Uterus (tissue), 4 donors: ENCODE results near the gene TLE4. TPM values are rescaled to one million over a fixed set of nuclear protein-coding genes. Genes with fewer than 3 reads are reported as not detected.

Experiments
- DNase-seq, 2 donors: peaks; one replicate each; pipeline ENCODE4 v3.0.0-alpha.2; 2019 to 2020
- H3K27ac ChIP-seq, 2 donors: fragments of 200-600 bp; sonication (generic); 1 replicate in 1 of 2; 2 replicates in 1 of 2; pipeline ENCODE4 v1.5.1; 2016 to 2018
- H3K27me3 ChIP-seq, 2 donors: fragments of 200-600 bp; sonication (generic); one replicate each; pipeline ENCODE4 v1.5.1; 2018 to 2019; ENCODE audit warnings: control low read depth in 1 of 2
- H3K36me3 ChIP-seq, 2 donors: fragments of 200-600 bp; sonication (generic); one replicate each; pipeline ENCODE4 v1.5.1; 2019; ENCODE audit warnings: control low read depth in 1 of 2
- H3K4me1 ChIP-seq, 2 donors: fragments of 200-600 bp; sonication (generic); one replicate each; pipeline ENCODE4 v1.5.1; 2018 to 2019; ENCODE audit warnings: control low read depth in 1 of 2
- H3K4me3 ChIP-seq, 2 donors: fragments of 200-600 bp; sonication (generic); 1 replicate in 1 of 2; 2 replicates in 1 of 2; pipeline ENCODE4 v1.5.1; 2018 to 2019; ENCODE audit warnings: mild to moderate bottlenecking in 1 of 2
- H3K9me3 ChIP-seq, 2 donors: fragments of 200-600 bp; sonication (generic); one replicate each; pipeline ENCODE4 v1.5.1; 2019; ENCODE audit warnings: control low read depth in 1 of 2
- POLR2A ChIP-seq, 2 donors: fragments of 450-650 bp; IDR thresholded peaks; one replicate each; pipeline ENCODE4 v1.6.1; 2016; ENCODE audit warnings: antibody characterized with exemption in 2 of 2, mild to moderate bottlenecking in 1 of 2, moderate library complexity in 1 of 2
- intact Hi-C: fragments of 100-400 bp; cut with DNase I; formaldehyde crosslinking; loops from one replicate; pipeline ENCODE4 v1.15.1; 2023; ENCODE audit warnings: low total_unique reads
- total RNA-seq, 4 donors: library from RNA; depleted of rRNA in 3 of 4; stranded (reverse); fragments of >200 nt in 3 of 4; gene quantifications; one replicate each; pipeline versions ENCODE4 v1.1.0 to v1.2.4, GENCODE V29; 2014 to 2023
- TF ChIP-seq, protein P1 (sequence below), 4 experiments: fragments of 200-600 bp in 2 of 4; fragments of 450-650 bp in 2 of 4; sonication (generic) in 2 of 4; IDR thresholded peaks; one replicate each; pipeline ENCODE4 v1.5.1; 2016 to 2019; ENCODE audit warnings: antibody characterized with exemption in 4 of 4, mild to moderate bottlenecking in 2 of 4, moderate library complexity in 1 of 4
- donor health status: DM: yes; HTN: yes; CAD: no.

TLE4 gene
- total RNA-seq, 4 donors from 2014 or later: 21.1 to 134 (median 35.1) TPM

- Histone ChIP-seq H3K4me3 (no peak overlapping the region), H3K36me3 (no peaks in the 10 kb centered on the region), H3K4me1 (no peaks in the 10 kb centered on the region), H3K27me3 (no peaks in the 10 kb centered on the region), H3K9me3 (no peaks in the 10 kb centered on the region), H3K27ac (no peak overlapping the region)
- DNase-seq: no peak
- intact Hi-C loops: no loop called here
- TF ChIP-seq POLR2A (IDR thresholded peaks at IDR 0.05): no peak
Observed at GRCh38 chr9:79756414-79756813, 184.6 kb downstream of the TLE4 start.

DNA sequence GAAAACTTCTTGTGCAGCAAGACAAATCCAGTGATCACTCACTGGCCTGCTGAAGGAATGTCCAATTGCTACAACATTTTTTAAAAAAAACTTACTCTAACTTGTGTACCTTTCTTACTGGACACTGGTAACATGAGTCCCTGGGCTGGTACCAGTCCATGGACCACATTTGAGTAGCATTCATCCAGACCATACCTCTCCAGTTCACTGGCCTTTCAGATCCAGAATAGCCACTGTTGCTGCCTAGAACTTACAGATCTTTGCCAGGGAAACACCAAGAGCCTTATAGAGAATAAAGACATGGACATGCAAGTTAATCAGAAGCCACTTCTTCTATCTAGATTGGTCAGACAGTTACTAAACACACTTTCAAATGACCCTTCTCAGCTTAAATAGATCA is 185.3 kb downstream of the TLE4 start:
- Histone ChIP-seq H3K27ac (peak overlapping the region in 1 of 2 donors; percentile 11), H3K4me3 (no peak overlapping the region), H3K27me3 (no peaks in the 10 kb centered on the region), H3K36me3 (no peaks in the 10 kb centered on the region), H3K9me3 (no peaks in the 10 kb centered on the region), H3K4me1 (no peaks in the 10 kb centered on the region)
- DNase-seq: no peak
- intact Hi-C loops: no loop called here
- TF ChIP-seq POLR2A (IDR thresholded peaks at IDR 0.05): no peak
- TF ChIP-seq, protein P1, sequence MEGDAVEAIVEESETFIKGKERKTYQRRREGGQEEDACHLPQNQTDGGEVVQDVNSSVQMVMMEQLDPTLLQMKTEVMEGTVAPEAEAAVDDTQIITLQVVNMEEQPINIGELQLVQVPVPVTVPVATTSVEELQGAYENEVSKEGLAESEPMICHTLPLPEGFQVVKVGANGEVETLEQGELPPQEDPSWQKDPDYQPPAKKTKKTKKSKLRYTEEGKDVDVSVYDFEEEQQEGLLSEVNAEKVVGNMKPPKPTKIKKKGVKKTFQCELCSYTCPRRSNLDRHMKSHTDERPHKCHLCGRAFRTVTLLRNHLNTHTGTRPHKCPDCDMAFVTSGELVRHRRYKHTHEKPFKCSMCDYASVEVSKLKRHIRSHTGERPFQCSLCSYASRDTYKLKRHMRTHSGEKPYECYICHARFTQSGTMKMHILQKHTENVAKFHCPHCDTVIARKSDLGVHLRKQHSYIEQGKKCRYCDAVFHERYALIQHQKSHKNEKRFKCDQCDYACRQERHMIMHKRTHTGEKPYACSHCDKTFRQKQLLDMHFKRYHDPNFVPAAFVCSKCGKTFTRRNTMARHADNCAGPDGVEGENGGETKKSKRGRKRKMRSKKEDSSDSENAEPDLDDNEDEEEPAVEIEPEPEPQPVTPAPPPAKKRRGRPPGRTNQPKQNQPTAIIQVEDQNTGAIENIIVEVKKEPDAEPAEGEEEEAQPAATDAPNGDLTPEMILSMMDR (IDR thresholded peaks at IDR 0.05): no peak

DNA sequence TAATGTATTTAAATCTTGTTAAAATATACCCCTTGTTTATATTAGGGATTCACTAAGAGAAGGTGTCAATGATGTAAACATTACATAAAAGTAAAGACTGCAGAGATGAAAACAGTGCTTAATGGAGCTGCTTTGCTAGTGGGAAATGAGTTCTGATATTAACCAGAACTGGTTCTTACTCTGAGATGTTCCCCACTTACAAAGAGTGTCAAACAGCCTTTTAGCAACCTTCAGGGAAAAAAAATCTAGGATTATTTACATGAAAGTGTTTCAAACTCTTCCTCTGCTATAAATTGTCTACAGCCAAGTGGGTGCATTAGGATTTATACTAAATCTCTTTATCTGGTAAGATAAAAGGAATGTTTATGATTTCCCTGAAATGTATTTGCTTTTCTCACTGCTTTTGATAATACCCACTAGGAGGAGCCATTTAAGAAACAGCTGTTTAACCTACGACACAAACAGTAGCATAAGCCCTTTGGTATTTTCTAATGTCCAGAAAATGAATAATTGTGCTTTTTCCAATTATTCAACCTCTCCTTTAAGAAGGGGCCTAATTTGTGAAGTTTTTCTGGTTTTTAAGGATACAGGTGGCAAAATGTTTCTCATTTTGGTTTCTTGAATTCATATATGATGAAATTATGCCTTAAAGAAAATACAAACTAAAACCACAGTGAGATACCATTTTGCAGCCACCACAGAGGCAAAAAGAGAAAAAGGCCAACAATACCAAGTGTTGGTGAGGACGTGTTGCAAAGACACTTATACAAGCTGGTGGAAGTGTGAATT is 186.3 kb downstream of the TLE4 start:
- Histone ChIP-seq H3K27me3 (no peaks in the 10 kb centered on the region), H3K36me3 (no peaks in the 10 kb centered on the region), H3K4me3 (no peak overlapping the region), H3K9me3 (no peaks in the 10 kb centered on the region), H3K27ac (no peak overlapping the region), H3K4me1 (no peaks in the 10 kb centered on the region)
- TF ChIP-seq, protein P1 (IDR thresholded peaks at IDR 0.05): peak in 3 of 4 experiments; percentile 8 to 20 (median 15)
- TF ChIP-seq POLR2A (IDR thresholded peaks at IDR 0.05): no peak
- DNase-seq: no peak
- intact Hi-C loops: no loop called here

- intact Hi-C loops: no loop called here
- H3K4me3 ChIP-seq: no peak overlapping the region
- H3K36me3 ChIP-seq: no peaks in the 10 kb centered on the region
- H3K4me1 ChIP-seq: no peaks in the 10 kb centered on the region
- H3K27ac ChIP-seq: no peak overlapping the region
- no peaks in the 10 kb centered on the region for H3K9me3 ChIP-seq
- DNase-seq: no peak
- H3K27me3 ChIP-seq: no peaks in the 10 kb centered on the region
- TF ChIP-seq, protein P1 (IDR thresholded peaks at IDR 0.05): no peak
- TF ChIP-seq POLR2A (IDR thresholded peaks at IDR 0.05): no peak
Observed at GRCh38 chr9:79759460-79759859, 187.7 kb downstream of the TLE4 start.

GRCh38 chr9:79762070-79762469 is 190.3 kb downstream of the TLE4 start:
- no peaks in the 10 kb centered on the region for H3K27me3 ChIP-seq
- H3K4me1 ChIP-seq: no peaks in the 10 kb centered on the region
- H3K4me3 ChIP-seq: no peak overlapping the region
- H3K9me3 ChIP-seq: no peaks in the 10 kb centered on the region
- intact Hi-C loops: no loop called here
- no peak for TF ChIP-seq POLR2A (IDR thresholded peaks at IDR 0.05)
- TF ChIP-seq, protein P1 (IDR thresholded peaks at IDR 0.05): no peak
- DNase-seq: no peak
- H3K27ac ChIP-seq: no peak overlapping the region
- no peaks in the 10 kb centered on the region for H3K36me3 ChIP-seq
